ENCODE results near the gene PLA2G2C.

- no peak for TF ChIP-seq POLR2A (IDR thresholded peaks at IDR 0.05; ENCODE audit: low read depth, low read length)
- no peak for TF ChIP-seq POLR2AphosphoS5 (IDR thresholded peaks at IDR 0.05; ENCODE audit: low read depth, low read length)
- TF ChIP-seq TAF1 (IDR thresholded peaks at IDR 0.05; ENCODE audit: borderline replicate concordance, low read depth, low read length): no peak
Measured at GRCh38 chr1:20223106-20223505, 36.8 kb upstream of the PLA2G2C start.
